Measurements from ENCODE around the gene VPS41. TPM values are rescaled to one million over a fixed set of nuclear protein-coding genes. Genes with fewer than 3 reads are reported as not detected.

Gene VPS41
- total RNA-seq, 2 donors from 2014 or later, result 56.5 to 60.9 TPM

GRCh38 chr7:38907066-38907465 lies 1.9 kb downstream of the VPS41 start:
- Histone ChIP-seq H3K27me3 (no peaks in the 10 kb centered on the region), H3K4me3 (no peak overlapping the region), H3K9me3 (no peaks in the 10 kb centered on the region), H3K4me1 (no peaks in the 10 kb centered on the region), H3K27ac (no peak overlapping the region), H3K36me3 (no peaks in the 10 kb centered on the region), H3K9ac (ENCODE audit: low read depth in 2 of 2, low read length in 2 of 2) (no peak overlapping the region)
- no peak for TF ChIP-seq CTCF (IDR thresholded peaks at IDR 0.05)
- intact Hi-C loops (cut with DNase I), result loop anchor here (10.0 kb wide), 1 partner anchor 112 kb away; no protein-coding TSS in a partner anchor
- no peak for DNase-seq

- intact Hi-C loops (cut with DNase I), result loop anchor here (10.0 kb wide), 1 partner anchor 110 kb away; no protein-coding TSS in a partner anchor
- Histone ChIP-seq H3K27me3 (no peaks in the 10 kb centered on the region), H3K9ac (ENCODE audit: low read depth in 2 of 2, low read length in 2 of 2) (no peak overlapping the region), H3K27ac (no peak overlapping the region), H3K4me1 (no peaks in the 10 kb centered on the region), H3K36me3 (no peaks in the 10 kb centered on the region), H3K4me3 (no peak overlapping the region), H3K9me3 (no peaks in the 10 kb centered on the region)
- DNase-seq, result no peak
- TF ChIP-seq CTCF (IDR thresholded peaks at IDR 0.05), result no peak
Observed at GRCh38 chr7:38905056-38905759, 3.8 kb downstream of the VPS41 start.

GRCh38 chr7:38903057-38903456 lies 5.9 kb downstream of the VPS41 start:
- Histone ChIP-seq H3K9ac (ENCODE audit: low read depth in 2 of 2, low read length in 2 of 2) (no peak overlapping the region), H3K4me3 (no peak overlapping the region), H3K27ac (no peak overlapping the region), H3K4me1 (no peaks in the 10 kb centered on the region), H3K9me3 (no peaks in the 10 kb centered on the region), H3K27me3 (no peaks in the 10 kb centered on the region), H3K36me3 (no peaks in the 10 kb centered on the region)
- intact Hi-C loops (cut with DNase I), result loop anchor here (10.0 kb wide), 1 partner anchor 108 kb away; no protein-coding TSS in a partner anchor
- no peak for DNase-seq
- no peak for TF ChIP-seq CTCF (IDR thresholded peaks at IDR 0.05)

- intact Hi-C loops (cut with DNase I), result loop anchor here (10.0 kb wide), 1 partner anchor 108 kb away; no protein-coding TSS in a partner anchor
- TF ChIP-seq CTCF (IDR thresholded peaks at IDR 0.05), result no peak
- Histone ChIP-seq H3K36me3 (no peaks in the 10 kb centered on the region), H3K9me3 (no peaks in the 10 kb centered on the region), H3K27ac (no peak overlapping the region), H3K4me1 (no peaks in the 10 kb centered on the region), H3K9ac (ENCODE audit: low read depth in 2 of 2, low read length in 2 of 2) (no peak overlapping the region), H3K4me3 (no peak overlapping the region), H3K27me3 (no peaks in the 10 kb centered on the region)
- no peak for DNase-seq
Observed at GRCh38 chr7:38902449-38902848, 6.5 kb downstream of the VPS41 start.

GRCh38 chr7:38893061-38893460 lies 15.9 kb downstream of the VPS41 start:
- H3K9ac ChIP-seq (ENCODE audit: low read depth in 2 of 2, low read length in 2 of 2), result no peak overlapping the region
- H3K4me1 ChIP-seq, result no peaks in the 10 kb centered on the region
- intact Hi-C loops (cut with DNase I), result no loop called here
- H3K27ac ChIP-seq, result no peak overlapping the region
- no peaks in the 10 kb centered on the region for H3K9me3 ChIP-seq
- TF ChIP-seq CTCF (IDR thresholded peaks at IDR 0.05), result no peak
- H3K4me3 ChIP-seq, result no peak overlapping the region
- DNase-seq, result no peak
- no peaks in the 10 kb centered on the region for H3K27me3 ChIP-seq
- H3K36me3 ChIP-seq, result no peaks in the 10 kb centered on the region
